ENCODE measurements around the gene ANXA5. TPM values are rescaled to one million over a fixed set of nuclear protein-coding genes. Genes with fewer than 3 reads are reported as not detected.

Gene ANXA5
- total RNA-seq, 4 donors from 2014 or later = 313 to 356 (median 325) TPM

GRCh38 chr4:121738780-121739535 lies 42.2 kb upstream of the ANXA5 start:
- Histone ChIP-seq H3K36me3 (no peaks in the 10 kb centered on the region), H3K27ac (no peak overlapping the region), H3K9me3 (no peaks in the 10 kb centered on the region), H3K27me3 (no peaks in the 10 kb centered on the region), H3K4me3 (replicated peaks in 1 of 3) (no peak overlapping the region), H3K4me1 (no peaks in the 10 kb centered on the region)
- no peak for TF ChIP-seq POLR2A (IDR thresholded peaks at IDR 0.05)
- no peak for TF ChIP-seq CTCF (IDR thresholded peaks at IDR 0.05)
- intact Hi-C loops (cut with DNase I) = no loop called here
- 83 to 86% methylated on average over 2 of the region's 2 CpGs for WGBS, 2 donors
- no peak for DNase-seq

GRCh38 chr4:121737846-121738554 lies 41.2 kb upstream of the ANXA5 start:
- no peaks in the 10 kb centered on the region for H3K9me3 ChIP-seq
- no peaks in the 10 kb centered on the region for H3K27me3 ChIP-seq
- no peaks in the 10 kb centered on the region for H3K36me3 ChIP-seq
- intact Hi-C loops (cut with DNase I) = no loop called here
- no peak for DNase-seq
- 74 to 81% methylated on average over 10 of the region's 10 CpGs for WGBS, 2 donors
- no peak overlapping the region for H3K4me3 ChIP-seq (replicated peaks in 1 of 3)
- no peak for TF ChIP-seq CTCF (IDR thresholded peaks at IDR 0.05)
- no peak for TF ChIP-seq POLR2A (IDR thresholded peaks at IDR 0.05)
- H3K27ac ChIP-seq = no peak overlapping the region
- H3K4me1 ChIP-seq = no peaks in the 10 kb centered on the region

- Histone ChIP-seq H3K36me3 (no peaks in the 10 kb centered on the region), H3K9me3 (no peaks in the 10 kb centered on the region), H3K27ac (no peak overlapping the region), H3K4me3 (replicated peaks in 1 of 3) (no peak overlapping the region), H3K4me1 (no peaks in the 10 kb centered on the region), H3K27me3 (no peaks in the 10 kb centered on the region)
- TF ChIP-seq POLR2A (IDR thresholded peaks at IDR 0.05) (no peak), CTCF (IDR thresholded peaks at IDR 0.05) (peak in 4 of 6 experiments; percentile 35 to 46 (median 44))
- intact Hi-C loops (cut with DNase I) = no loop called here
- DNase-seq = peak in 1 of 2 donors; percentile 13
- 72 to 77% methylated on average over 5 of the region's 5 CpGs for WGBS, 2 donors
These were observed 40.1 kb upstream of the ANXA5 start for GRCh38 chr4:121736735-121737351.

- intact Hi-C loops (cut with DNase I) = no loop called here
- WGBS, 2 donors = 74 to 88% methylated on average over 1 of the region's 1 CpG
These were observed 37.8 kb upstream of the ANXA5 start for GRCh38 chr4:121734571-121734970.

More at GRCh38 chr4:121734571-121734970, 37.8 kb upstream of the ANXA5 start:
- no peak overlapping the region for H3K4me3 ChIP-seq (replicated peaks in 1 of 3)
- H3K4me1 ChIP-seq = no peaks in the 10 kb centered on the region
- H3K9me3 ChIP-seq = no peaks in the 10 kb centered on the region
- DNase-seq = no peak
- H3K27me3 ChIP-seq = no peaks in the 10 kb centered on the region
- TF ChIP-seq CTCF (IDR thresholded peaks at IDR 0.05) = no peak
- no peak for TF ChIP-seq POLR2A (IDR thresholded peaks at IDR 0.05)
- H3K27ac ChIP-seq = no peak overlapping the region
- H3K36me3 ChIP-seq = no peaks in the 10 kb centered on the region
